ENCODE results near the gene CLN5.

- no peak for TF ChIP-seq PKNOX1 (IDR thresholded peaks at IDR 0.05)
- TF ChIP-seq CTCF (IDR thresholded peaks at IDR 0.05 in 2 of 3, conservative IDR thresholded peaks at IDR 0.05 in 1 of 3; ENCODE audit: control insufficient read depth in 2 of 3, extremely low read depth in 1 of 3, insufficient read depth in 1 of 3, low read depth in 3 of 3, low read length in 3 of 3): no peak
- TF ChIP-seq PBX3 (IDR thresholded peaks at IDR 0.05; ENCODE audit: insufficient replicate concordance, low read depth, low read length): no peak
- no peak for TF ChIP-seq SIN3A (IDR thresholded peaks at IDR 0.05; ENCODE audit: low read depth, low read length)
- TF ChIP-seq SUPT20H (IDR thresholded peaks at IDR 0.05; ENCODE audit: borderline replicate concordance, control insufficient read depth, low read depth, low read length): no peak
- TF ChIP-seq EZH2 (IDR thresholded peaks at IDR 0.05; ENCODE audit: borderline replicate concordance, control insufficient read depth, low read depth, low read length): no peak
- TF ChIP-seq NR2C2 (IDR thresholded peaks at IDR 0.05; ENCODE audit: borderline replicate concordance, control insufficient read depth, insufficient read length, low read depth): no peak
Measured at GRCh38 chr13:77001963-77002587, 10.2 kb downstream of the CLN5 start.
